Fibroblast of mammary gland (primary cell): Measurements from ENCODE around the gene EVI5L.

Experiments used
- DNase-seq: peaks from one replicate; pipeline ENCODE4 v3.0.0-alpha.2; 2010; ENCODE audit warnings: low read depth
- H3K4me3 ChIP-seq: 2 replicates; pipeline ENCODE4 v1.5.1; 2011; ENCODE audit warnings: low read depth, mild to moderate bottlenecking, low read length, moderate library complexity; ENCODE audit not compliant: control insufficient read depth
- TF ChIP-seq, protein P1 (sequence below): conservative IDR thresholded peaks from 2 replicates; pipeline ENCODE4 v1.5.1; 2011; ENCODE audit warnings: low read depth, low read length, inconsistent platforms; ENCODE audit not compliant: control insufficient read depth, insufficient read depth

The EVI5L gene

DNA sequence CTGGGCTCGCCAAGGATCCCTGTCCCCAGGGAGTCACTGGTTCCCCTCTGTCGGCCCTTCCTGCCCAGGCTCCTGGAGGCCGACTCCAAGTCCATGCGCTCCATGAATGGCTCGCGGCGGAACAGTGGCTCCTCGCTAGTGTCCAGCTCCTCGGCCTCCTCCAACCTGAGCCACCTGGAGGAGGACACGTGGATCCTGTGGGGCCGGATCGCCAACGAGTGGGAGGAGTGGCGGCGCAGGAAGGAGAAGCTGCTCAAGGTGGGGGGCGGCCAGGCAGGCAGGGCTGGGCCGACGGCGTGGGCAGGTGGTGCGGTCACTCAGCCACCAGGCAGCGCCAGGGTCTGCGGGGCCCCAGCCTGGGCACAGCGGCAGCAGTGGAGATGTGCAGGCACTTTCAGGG is 17.6 kb downstream of the EVI5L start:
- TF ChIP-seq, protein P1, sequence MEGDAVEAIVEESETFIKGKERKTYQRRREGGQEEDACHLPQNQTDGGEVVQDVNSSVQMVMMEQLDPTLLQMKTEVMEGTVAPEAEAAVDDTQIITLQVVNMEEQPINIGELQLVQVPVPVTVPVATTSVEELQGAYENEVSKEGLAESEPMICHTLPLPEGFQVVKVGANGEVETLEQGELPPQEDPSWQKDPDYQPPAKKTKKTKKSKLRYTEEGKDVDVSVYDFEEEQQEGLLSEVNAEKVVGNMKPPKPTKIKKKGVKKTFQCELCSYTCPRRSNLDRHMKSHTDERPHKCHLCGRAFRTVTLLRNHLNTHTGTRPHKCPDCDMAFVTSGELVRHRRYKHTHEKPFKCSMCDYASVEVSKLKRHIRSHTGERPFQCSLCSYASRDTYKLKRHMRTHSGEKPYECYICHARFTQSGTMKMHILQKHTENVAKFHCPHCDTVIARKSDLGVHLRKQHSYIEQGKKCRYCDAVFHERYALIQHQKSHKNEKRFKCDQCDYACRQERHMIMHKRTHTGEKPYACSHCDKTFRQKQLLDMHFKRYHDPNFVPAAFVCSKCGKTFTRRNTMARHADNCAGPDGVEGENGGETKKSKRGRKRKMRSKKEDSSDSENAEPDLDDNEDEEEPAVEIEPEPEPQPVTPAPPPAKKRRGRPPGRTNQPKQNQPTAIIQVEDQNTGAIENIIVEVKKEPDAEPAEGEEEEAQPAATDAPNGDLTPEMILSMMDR = no peak
- no peak for DNase-seq
- no peak overlapping the region for H3K4me3 ChIP-seq

DNA sequence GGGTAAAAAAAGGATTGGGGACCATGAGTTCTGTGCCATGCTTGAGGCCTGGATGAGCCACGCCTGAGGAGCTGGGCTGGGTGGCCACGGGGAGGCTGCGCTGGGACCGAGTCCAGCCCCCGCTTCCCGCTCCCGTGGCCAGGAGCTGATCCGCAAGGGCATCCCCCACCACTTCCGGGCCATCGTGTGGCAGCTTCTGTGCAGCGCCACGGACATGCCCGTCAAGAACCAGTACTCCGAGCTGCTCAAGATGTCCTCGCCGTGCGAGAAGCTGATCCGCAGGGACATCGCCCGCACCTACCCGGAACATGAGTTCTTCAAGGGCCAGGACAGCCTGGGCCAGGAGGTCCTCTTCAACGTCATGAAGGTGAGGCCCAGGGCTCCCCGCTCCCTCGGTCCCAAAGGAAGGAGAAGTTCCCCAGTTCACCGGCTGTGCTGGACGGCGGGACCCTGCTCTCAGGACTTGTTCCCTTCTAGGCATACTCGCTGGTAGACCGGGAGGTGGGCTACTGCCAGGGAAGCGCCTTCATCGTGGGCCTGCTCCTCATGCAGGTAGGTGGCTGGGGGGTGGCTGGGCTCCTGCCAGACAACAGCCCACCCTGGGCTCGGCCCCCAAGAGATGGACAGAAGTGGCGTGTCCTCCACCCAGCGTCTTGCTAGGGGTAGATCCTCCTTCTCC is 18.9 kb downstream of the EVI5L start:
- DNase-seq = no peak
- TF ChIP-seq, protein P1 = no peak
- H3K4me3 ChIP-seq = no peak overlapping the region

DNA sequence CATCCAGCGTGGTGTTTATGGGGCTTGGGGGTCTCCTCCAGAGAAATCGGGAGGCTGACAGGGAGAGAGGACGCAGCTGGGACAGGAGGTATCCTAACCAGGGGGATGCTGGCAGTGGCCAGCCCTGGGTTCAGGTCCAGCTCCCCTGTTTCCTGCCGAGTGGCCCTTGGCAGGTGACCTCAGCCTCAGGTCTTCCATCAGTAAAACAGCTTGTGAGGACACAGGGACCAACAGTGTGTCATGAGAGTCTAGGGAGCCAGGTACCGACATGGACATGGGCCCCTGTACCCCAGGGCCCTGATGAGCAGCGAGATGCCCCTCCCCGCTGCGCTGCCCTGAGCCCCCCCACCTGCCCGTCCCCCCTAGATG is 19.6 kb downstream of the EVI5L start:
- DNase-seq = no peak
- TF ChIP-seq, protein P1 = no peak
- H3K4me3 ChIP-seq = no peak overlapping the region

DNA sequence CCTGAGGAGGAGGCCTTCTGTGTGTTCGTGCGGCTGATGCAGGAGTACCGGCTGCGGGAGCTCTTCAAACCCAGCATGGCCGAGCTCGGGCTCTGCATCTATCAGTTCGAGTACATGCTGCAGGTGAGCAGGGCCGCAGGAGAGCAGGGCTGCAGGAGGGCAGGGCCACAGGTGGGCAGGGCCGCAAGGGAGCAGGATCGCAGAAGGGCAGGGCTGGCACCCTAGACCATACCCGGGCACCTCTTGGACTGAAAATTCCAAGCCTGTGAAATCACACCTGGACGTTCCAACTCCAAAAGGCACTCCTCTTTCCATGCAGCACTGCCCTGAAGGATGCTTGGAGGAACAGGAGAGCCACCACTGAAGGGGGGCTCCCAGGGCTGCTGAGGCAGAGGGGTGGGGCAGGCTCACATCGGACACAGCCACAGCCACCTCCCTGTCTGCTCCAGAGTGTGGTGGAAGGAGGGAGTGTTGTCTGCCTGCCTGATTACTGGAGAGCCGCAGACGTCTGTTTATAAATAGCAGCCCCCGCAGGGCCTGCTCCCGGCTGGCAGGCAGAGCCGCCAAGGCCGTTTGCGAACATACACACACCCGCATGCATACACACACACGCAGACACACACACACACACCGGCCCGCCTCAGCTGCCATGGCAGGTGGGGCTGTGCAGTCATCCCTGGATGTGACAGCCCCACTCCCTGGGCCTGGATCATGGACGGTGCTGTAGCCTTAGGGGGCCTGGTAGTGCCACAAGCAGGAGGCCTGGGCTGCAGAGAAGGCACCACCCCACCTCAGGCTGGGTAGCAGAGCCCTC is 20.2 kb downstream of the EVI5L start:
- TF ChIP-seq, protein P1 = no peak
- H3K4me3 ChIP-seq = no peak overlapping the region
- DNase-seq = no peak

DNA sequence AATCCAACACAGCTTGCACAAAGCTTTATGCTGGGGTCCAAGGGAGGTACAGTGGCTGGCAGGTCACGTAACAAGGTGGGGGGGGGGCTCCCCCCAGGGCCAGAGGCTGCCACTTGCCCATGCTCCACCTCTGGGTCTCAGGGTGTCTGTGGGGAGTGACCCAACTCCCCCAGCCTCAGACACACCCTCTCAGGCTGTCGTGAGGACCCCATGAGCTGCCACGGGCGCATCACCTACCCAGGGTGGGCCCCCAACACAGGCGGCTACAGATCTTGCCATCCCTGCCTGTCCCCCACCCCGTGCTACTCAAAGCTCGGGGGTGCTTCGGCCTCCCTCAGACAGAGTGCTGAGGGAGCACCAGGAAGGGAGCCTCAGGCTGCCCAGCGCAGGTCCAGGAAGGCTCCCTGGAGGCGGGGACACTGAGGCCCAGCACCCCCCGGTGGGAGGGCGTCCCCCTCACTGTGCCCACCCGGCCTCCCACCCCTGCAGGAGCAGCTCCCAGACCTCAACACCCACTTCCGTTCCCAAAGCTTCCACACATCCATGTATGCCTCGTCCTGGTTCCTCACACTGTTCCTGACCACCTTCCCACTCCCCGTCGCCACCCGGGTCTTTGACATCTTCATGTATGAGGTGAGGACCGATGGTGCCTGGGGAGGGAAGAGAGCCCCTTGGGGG is 21.1 kb downstream of the EVI5L start:
- DNase-seq = no peak
- TF ChIP-seq, protein P1 = no peak
- no peak overlapping the region for H3K4me3 ChIP-seq

DNA sequence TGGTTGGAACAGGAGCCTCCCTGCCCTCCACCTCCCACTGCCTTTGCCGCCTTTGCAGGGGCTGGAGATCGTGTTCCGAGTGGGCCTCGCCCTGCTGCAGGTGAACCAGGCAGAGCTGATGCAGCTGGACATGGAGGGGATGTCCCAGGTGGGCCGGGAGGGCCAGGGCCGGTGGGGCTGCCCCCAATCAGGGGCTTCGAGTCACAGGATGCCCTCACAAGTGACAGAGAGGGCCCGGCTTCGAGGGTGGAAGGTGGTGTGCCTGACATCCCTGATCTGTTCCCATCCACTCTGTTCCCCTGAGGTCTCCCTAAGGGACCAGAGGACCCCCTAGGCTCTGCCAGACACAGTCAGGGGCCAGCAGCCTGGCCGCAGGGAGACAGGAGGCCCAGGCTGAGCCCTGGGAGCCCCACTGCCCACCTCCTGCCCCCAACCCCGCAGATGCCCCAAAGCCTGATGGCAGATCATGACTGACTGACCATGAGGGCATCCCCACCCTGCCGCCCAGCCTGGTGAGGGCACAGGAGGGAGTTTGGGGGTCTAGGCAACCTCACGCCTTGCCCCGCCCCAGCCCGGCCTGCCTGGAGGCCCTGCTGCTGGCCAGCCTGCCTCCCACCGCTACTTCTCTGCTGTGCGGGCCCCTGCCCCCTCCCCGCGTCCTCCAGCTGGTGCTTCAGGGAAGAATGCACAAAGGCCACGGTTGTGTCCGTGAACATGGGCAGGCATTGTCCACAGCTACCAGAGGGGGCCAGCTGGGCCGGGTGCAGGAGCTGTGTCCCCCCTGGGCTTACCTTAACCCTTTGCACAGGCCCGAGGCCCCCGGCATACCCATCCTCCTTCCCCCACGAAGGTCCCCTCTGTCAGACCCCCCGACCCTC is 21.8 kb downstream of the EVI5L start:
- TF ChIP-seq, protein P1 = no peak
- DNase-seq = no peak
- no peak overlapping the region for H3K4me3 ChIP-seq
